HepG2 (cell line): ENCODE measurements around the gene PPP1R27. TPM values are rescaled to one million over a fixed set of nuclear protein-coding genes. Genes with fewer than 3 reads are reported as not detected.

Source experiments
- ATAC-seq: fragments of 200-7000 bp; cut with Tn5 transposase; 3 replicates; pipeline ENCODE4 v1.9.1; 2020; ENCODE audit warnings: mild to moderate bottlenecking, moderate library complexity
- BruUV-seq: library from RNA; stranded (reverse); fragments of 400-500 nt; replicated peaks from 2 replicates; lab custom pipeline; 2021; lab: Mats Ljungman, UMichigan
- CTCF ChIA-PET: fragments of 300-600 bp; formaldehyde crosslinking; extraction: SDS; loops from one replicate; lab custom pipeline; 2021; ENCODE audit warnings: low total read pairs, inconsistent platforms, low intra/inter-chr PET ratio; lab: Yijun Ruan, JAX
- POLR2A ChIA-PET: fragments of 350-600 bp; sonication (Branson Sonifier 250); formaldehyde crosslinking; loops from one replicate; lab custom pipeline; 2020; ENCODE audit warnings: antibody characterized with exemption, inconsistent platforms; lab: Yijun Ruan, JAX
- DNase-seq: peaks from one replicate; pipeline ENCODE4 v3.0.0-alpha.2; 2015; ENCODE audit warnings: low spot score
- FAIRE-seq: peaks from 3 replicates; lab custom pipeline; 2011; peaks lifted over from hg19 to GRCh38; lab: Jason Lieb, UNC
- H2AFZ ChIP-seq: one replicate; pipeline ENCODE4 v1.6.1; 2011; ENCODE audit warnings: low read length, inconsistent platforms
- H3K27ac ChIP-seq: fragments of 300-600 bp; 3 replicates; pipeline ENCODE4 v1.8.0; 2011; ENCODE audit warnings: mixed run types, mild to moderate bottlenecking, mixed read lengths, low read length, inconsistent platforms; ENCODE audit not compliant: insufficient read depth; ENCODE audit errors: extremely low read length
- H3K27me3 ChIP-seq, 2 experiments: fragments of 200-600 bp in 1 of 2; 2 replicates in 1 of 2; 3 replicates in 1 of 2; pipeline versions ENCODE4 v1.6.0 to v1.8.0; 2011; ENCODE audit warnings: low read length in 2 of 2, mild to moderate bottlenecking in 2 of 2, moderate library complexity in 2 of 2, inconsistent platforms in 1 of 2; ENCODE audit not compliant: insufficient read depth in 2 of 2, control insufficient read depth in 1 of 2
- H3K36me3 ChIP-seq, 2 experiments: fragments of 200-600 bp in 1 of 2; replicated peaks in 1 of 2; 2 replicates in 1 of 2; 3 replicates in 1 of 2; pipeline versions ENCODE4 v1.5.1 to v1.8.0; 2011; ENCODE audit warnings: low read length in 2 of 2, inconsistent platforms in 1 of 2; ENCODE audit not compliant: insufficient read depth in 2 of 2, control insufficient read depth in 1 of 2
- H3K4me1 ChIP-seq: 2 replicates; pipeline ENCODE4 v1.5.1; 2012; ENCODE audit warnings: low read length, inconsistent platforms; ENCODE audit not compliant: insufficient read depth
- H3K4me2 ChIP-seq: 2 replicates; pipeline ENCODE4 v1.6.0; 2011; ENCODE audit warnings: low read depth, low read length, inconsistent platforms
- H3K4me3 ChIP-seq, 3 experiments: fragments of 200-600 bp in 1 of 3; sonication (generic), shearing (Covaris generic) in 1 of 3; replicated peaks in 1 of 3; 2 replicates each; pipeline ENCODE4 v1.5.1; 2011 to 2016; ENCODE audit warnings: low read length in 3 of 3, inconsistent platforms in 2 of 3, low read depth in 2 of 3, mild to moderate bottlenecking in 2 of 3, control low read depth in 1 of 3, mixed read lengths in 1 of 3; ENCODE audit not compliant: insufficient read depth in 1 of 3
- H3K79me2 ChIP-seq: one replicate; pipeline ENCODE4 v1.6.1; 2011; ENCODE audit warnings: low read length, inconsistent platforms; ENCODE audit not compliant: insufficient read depth
- H3K9ac ChIP-seq: 2 replicates; pipeline ENCODE4 v1.6.0; 2011; ENCODE audit warnings: mild to moderate bottlenecking, low read depth, low read length, inconsistent platforms; ENCODE audit not compliant: insufficient read depth
- H3K9me3 ChIP-seq: 2 replicates; pipeline ENCODE4 v1.5.1; 2012; ENCODE audit warnings: mild to moderate bottlenecking, low read length
- H4K20me1 ChIP-seq: 2 replicates; pipeline ENCODE4 v1.6.0; 2011; ENCODE audit warnings: inconsistent platforms, mild to moderate bottlenecking, low read length, moderate library complexity; ENCODE audit not compliant: insufficient read depth
- ARID2 ChIP-seq: sonication (generic); formaldehyde crosslinking; IDR thresholded peaks from 2 replicates; pipeline ENCODE4 v1.8.1; 2022; ENCODE audit warnings: mild to moderate bottlenecking, missing genetic modification reagents, borderline replicate concordance
- ARNTL ChIP-seq: sonication (generic); formaldehyde crosslinking; IDR thresholded peaks from 2 replicates; pipeline ENCODE4 v1.4.0; 2020; ENCODE audit warnings: mild to moderate bottlenecking, missing genetic modification reagents
- GMEB1 ChIP-seq: sonication (generic); formaldehyde crosslinking; IDR thresholded peaks from 2 replicates; pipeline ENCODE4 v1.5.1; 2020; ENCODE audit warnings: missing genetic modification reagents, mild to moderate bottlenecking, borderline replicate concordance
- PRDM15 ChIP-seq: sonication (generic); formaldehyde crosslinking; IDR thresholded peaks from 2 replicates; pipeline ENCODE4 v1.4.0; 2020; ENCODE audit warnings: missing genetic modification reagents
- RFX5 ChIP-seq: IDR thresholded peaks from 2 replicates; pipeline ENCODE4 v1.6.1; 2011; ENCODE audit warnings: low read depth, low read length, improper control_type of control experiment
- SIN3A ChIP-seq: IDR thresholded peaks from 2 replicates; pipeline ENCODE4 v1.6.1; 2011; ENCODE audit warnings: low read depth, mild to moderate bottlenecking, control low read depth, low read length, borderline replicate concordance
- SPEN ChIP-seq: sonication (generic); formaldehyde crosslinking; IDR thresholded peaks from 2 replicates; pipeline ENCODE4 v1.5.1; 2020; ENCODE audit warnings: low read depth, mild to moderate bottlenecking, missing genetic modification reagents
- THAP9 ChIP-seq: sonication (generic); formaldehyde crosslinking; IDR thresholded peaks from 2 replicates; pipeline ENCODE4; 2020; ENCODE audit warnings: missing genetic modification reagents, mild to moderate bottlenecking, borderline replicate concordance
- ZNF17 ChIP-seq: sonication (generic); formaldehyde crosslinking; IDR thresholded peaks from 2 replicates; pipeline ENCODE4 v1.5.0; 2020; ENCODE audit warnings: mild to moderate bottlenecking, missing genetic modification reagents
- ZNF513 ChIP-seq: sonication (generic); formaldehyde crosslinking; conservative IDR thresholded peaks from 2 replicates; pipeline ENCODE4 v1.5.0; 2020; ENCODE audit warnings: missing genetic modification reagents
- ZNF652 ChIP-seq: IDR thresholded peaks from 2 replicates; pipeline ENCODE4 v1.6.1; 2016; ENCODE audit warnings: low read depth, borderline replicate concordance
- ZNF891 ChIP-seq: sonication (generic); formaldehyde crosslinking; IDR thresholded peaks from 2 replicates; pipeline ENCODE4 v1.5.0; 2020; ENCODE audit warnings: mild to moderate bottlenecking, missing genetic modification reagents
- WGBS: methylation state at CpG from one replicate; pipeline ENCODE4 v1.1.6; 2017; ENCODE audit warnings: low lambda C conversion rate; 5-methylcytosine and 5-hydroxymethylcytosine counted together
- in situ Hi-C: cut with HindIII; loops from 2 replicates; pipeline ENCODE4 v1.10.0; 2017; ENCODE audit warnings: low pct_unique_long_range_greater_than_20kb; ENCODE audit not compliant: extremely low pct_ligation_motif_present
- intact Hi-C: fragments of 100-400 bp; cut with micrococcal nuclease; formaldehyde crosslinking; loops from one replicate; pipeline ENCODE4 v1.10.0; 2022; ENCODE audit not compliant: unreplicated experiment
- polyA plus RNA-seq, 8 experiments: library from polyadenylated mRNA; depleted of rRNA in 3 of 8; stranded (reverse) in 7 of 8; unstranded in 1 of 8; fragments of >200 nt; fragmentation: Illumina TruSeq in 4 of 8; extraction: Trizol in 4 of 8; gene quantifications; 2 replicates each; pipeline versions ENCODE4 v1.2.1 to v1.2.3, GENCODE V29; 2011 to 2016; ENCODE audit warnings: low read depth in 4 of 8, missing spikeins in 1 of 8, mixed read lengths in 1 of 8; ENCODE audit not compliant: insufficient read depth in 1 of 8
- total RNA-seq, 5 experiments: library from RNA; depleted of rRNA; stranded (reverse); fragments of >200 nt; fragmentation: Illumina TruSeq; extraction: Trizol; gene quantifications; 2 replicates each; pipeline ENCODE4 v1.2.3, GENCODE V29; 2016; ENCODE audit warnings: low read depth in 1 of 5

The PPP1R27 gene
- total and polyA plus RNA-seq, 2 of the 13 experiments (the other 11 are each of a cell fraction or from before 2014, with no cell fraction given), result 0.17 to 1.00 TPM

- peak overlapping the region; percentile 65 to 92 (median 90) for H3K4me3 ChIP-seq
- H3K79me2 ChIP-seq, result peaks cover 24% of the 10 kb centered on the region
- BruUV-seq, result TSS peak; percentile 85
- ChIA-PET CTCF (no interaction called here), POLR2A (interaction anchor here (0.9 to 4.3 kb wide), 15 partner anchors 9 to 231 kb away, joined by 3 to 26 read pairs (median 8); partner anchors contain the start of genes ALYREF, ANAPC11, ARL16 and CENPX)
- H2AFZ ChIP-seq, result no peak overlapping the region
- H3K9me3 ChIP-seq, result no peaks in the 10 kb centered on the region
- peaks cover 11 to 18% of the 10 kb centered on the region in 2 experiments for H3K36me3 ChIP-seq
- peak overlapping the region; percentile 100 for H3K9ac ChIP-seq
- H3K27ac ChIP-seq, result peak overlapping the region; percentile 98
- peak overlapping the region; percentile 94 for H3K4me2 ChIP-seq
- peaks cover 29% of the 10 kb centered on the region; the same call in 1 of the 2 replicates for H4K20me1 ChIP-seq
- in situ Hi-C loops (no loop called here), intact Hi-C loops (loop anchor here (2.0 to 5.0 kb wide), 2 partner anchors 21 to 41 kb away; partner anchors contain the start of gene PCYT2)
- DNase-seq (peak; percentile 86), ATAC-seq (no peak; the same call in 2 of the 3 replicates), FAIRE-seq (no peak)
- H3K27me3 ChIP-seq, result no peaks in the 10 kb centered on the region
- peaks cover 52% of the 10 kb centered on the region for H3K4me1 ChIP-seq
- 42% methylated on average over 10 of the region's 86 CpGs for WGBS
- TF ChIP-seq SIN3A (no peak), PRDM15 (CRISPR knock-in tag) (no peak), SPEN (CRISPR knock-in tag) (peak; percentile 93), ZNF891 (CRISPR knock-in tag) (peak; percentile 97), THAP9 (CRISPR knock-in tag) (peak; percentile 31; the same call in 1 of the 2 replicates), GMEB1 (CRISPR knock-in tag) (peak; percentile 85), ARNTL (CRISPR knock-in tag) (peak; percentile 42; the same call in 1 of the 2 replicates), RFX5 (peak; percentile 51; the same call in 1 of the 2 replicates), ZNF513 (CRISPR knock-in tag) (no peak; the same call in 1 of the 2 replicates), ARID2 (peak; percentile 65), ZNF652 (CRISPR knock-in tag) (no peak), ZNF17 (peak; percentile 64; the same call in 1 of the 2 replicates)
Measured at GRCh38 chr17:81871387-81872230, 36.8 kb upstream of the PPP1R27 start.
